TTC549 (cell line): Measurements from ENCODE around the gene EIF3M.
"Not testable (repeated sequence)": the region's sequence is repeated elsewhere in the genome, so short reads cannot be mapped to it uniquely, and the experiment has no call there.

Source experiments
- FAIRE-seq: peaks from 2 replicates; lab custom pipeline; 2012; peaks lifted over from hg19 to GRCh38; lab: Jason Lieb, UNC

Gene EIF3M

DNA sequence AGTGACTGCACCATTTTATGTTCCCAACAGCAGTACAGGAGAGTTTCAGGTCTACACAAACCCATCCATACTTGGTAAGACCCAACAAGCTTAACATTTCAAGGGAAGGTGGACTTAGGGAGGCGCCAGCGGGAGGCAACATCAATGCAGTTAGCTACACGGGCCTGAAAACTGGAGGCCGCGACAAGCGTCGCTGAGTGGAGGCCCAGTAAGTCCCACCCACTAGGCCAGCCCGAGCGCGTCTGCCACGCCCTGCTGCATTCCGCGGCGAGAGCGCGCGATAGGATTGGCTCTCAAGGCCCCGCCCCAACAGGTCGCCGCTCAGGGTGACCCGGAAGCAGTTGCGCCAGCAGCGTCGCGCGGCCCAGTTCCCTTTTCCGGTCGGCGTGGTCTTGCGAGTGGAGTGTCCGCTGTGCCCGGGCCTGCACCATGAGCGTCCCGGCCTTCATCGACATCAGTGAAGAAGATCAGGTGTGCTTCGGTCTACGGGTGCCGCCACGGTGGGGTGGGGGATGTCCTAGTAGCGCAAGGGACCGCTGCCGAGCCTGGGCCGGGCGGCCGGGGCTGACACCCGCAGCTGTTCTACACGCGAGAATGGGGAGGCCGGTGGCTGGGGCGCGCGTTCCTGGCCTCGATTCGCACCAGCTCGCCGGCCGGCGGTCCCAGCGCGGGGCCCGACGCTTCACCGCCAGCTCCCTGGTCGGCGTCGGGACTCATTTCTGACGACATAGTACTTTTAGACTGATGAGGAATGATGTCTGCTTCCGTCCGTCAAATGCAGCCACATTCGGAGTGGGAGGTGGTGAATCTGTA lies at the start of gene EIF3M:
EIF3M (plus strand) TSS at position 373 of the 813 bp plus-strand sequence; CDS start at position 430, 57 bp downstream.
- FAIRE-seq = peak; percentile 52

DNA sequence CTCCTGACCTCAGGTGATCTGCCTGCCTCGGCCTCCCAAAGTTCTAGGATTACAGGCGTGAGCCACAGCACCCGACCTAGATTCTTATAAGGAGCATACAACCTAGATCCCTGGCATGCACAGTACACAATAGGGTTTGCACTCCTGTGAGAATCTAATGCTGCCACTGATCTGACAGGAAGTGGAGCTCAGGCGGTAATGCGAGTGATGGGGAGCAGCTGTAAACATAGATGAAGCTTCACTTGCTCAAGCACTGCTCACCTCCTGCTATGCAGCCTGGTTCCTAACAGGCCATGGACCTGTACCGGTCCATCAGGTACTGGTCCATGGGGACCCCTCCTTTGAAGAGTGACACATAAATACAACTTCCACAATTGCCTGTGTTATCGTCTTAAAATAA lies 44.8 kb upstream of the EIF3M start:
- FAIRE-seq = no peak

DNA sequence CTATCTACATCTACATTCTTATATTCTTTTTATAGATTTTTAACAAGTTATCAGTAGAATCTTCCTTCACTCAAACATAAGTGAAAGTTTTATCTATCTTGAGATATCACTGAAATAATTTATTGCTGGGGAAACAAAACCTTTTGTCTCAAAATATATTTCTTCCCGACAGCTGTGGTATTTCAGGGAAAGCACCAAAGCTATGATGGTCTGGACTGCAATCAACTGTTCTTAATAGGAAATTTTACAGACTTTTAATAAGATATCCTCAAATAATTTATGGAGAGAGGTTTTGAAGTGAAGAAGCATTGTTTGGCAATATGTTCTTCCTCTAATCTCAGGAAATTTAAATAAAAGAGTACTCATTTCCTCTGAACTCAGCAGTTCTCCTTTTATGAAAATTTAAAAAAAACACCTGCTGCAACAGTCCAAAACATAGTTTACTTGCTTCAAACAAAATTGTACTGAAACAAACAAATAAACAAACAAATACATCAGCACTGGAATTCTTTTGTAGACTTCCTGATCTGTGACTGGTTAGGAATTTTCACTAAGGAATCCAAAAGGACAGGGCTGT lies 33.9 kb upstream of the EIF3M start:
- FAIRE-seq = no peak

DNA sequence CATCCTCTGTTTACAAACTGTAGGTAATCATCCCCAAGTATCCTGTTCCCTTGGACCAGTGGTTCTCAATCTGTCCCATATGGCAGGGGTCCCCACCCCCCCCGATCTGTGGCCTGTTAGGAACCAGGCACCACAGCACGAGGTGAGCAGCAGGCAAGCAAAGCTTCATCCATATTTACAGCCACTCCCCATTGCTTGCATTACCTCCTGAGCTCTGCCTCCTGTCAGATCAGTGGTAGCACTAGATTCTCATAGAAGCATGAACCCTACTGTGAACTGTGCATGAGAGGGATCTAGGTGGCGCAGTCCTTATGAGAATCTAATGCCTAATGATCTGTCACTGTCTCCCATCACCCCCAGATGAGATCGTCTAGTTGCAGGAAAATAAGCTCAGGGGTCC lies 33.4 kb upstream of the EIF3M start:
- no peak for FAIRE-seq

DNA sequence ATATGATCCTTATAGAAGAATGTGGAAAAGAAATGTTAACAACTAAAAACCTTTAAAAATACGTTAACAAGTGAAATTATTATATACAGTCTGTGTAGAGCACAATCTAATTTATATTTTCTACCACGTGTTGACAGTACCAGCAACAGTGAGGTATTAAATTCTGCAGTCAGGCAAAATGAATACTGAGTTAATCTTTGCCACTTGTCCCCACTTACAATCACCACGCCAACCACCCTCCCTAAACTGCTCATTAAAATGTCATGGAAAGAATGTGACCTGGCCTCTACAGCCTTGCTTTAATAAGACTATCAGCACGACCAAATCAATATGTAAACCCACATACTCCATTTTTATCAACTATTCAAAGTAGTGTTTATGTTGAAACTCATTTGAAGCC lies 28.5 kb upstream of the EIF3M start:
- no peak for FAIRE-seq

DNA sequence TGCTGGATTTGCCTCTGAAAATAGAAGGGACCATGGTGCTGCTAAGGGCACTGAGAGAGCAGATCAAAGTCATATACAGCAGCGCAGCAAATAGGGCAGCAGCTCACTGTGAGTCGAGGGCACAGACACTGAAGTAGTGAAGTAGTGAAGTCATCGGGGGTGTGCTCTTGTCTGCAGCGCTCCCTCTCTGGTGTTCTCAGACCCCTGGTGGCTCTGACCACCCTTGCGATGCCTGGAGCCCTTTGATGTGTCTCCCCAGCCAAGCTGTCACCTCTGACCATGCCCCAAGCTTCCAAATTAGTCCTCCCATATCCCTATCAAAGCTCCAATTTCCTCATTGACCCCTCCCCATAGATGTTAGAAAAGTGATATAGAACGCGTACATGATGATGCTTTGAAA lies 27.7 kb upstream of the EIF3M start:
- no peak for FAIRE-seq

DNA sequence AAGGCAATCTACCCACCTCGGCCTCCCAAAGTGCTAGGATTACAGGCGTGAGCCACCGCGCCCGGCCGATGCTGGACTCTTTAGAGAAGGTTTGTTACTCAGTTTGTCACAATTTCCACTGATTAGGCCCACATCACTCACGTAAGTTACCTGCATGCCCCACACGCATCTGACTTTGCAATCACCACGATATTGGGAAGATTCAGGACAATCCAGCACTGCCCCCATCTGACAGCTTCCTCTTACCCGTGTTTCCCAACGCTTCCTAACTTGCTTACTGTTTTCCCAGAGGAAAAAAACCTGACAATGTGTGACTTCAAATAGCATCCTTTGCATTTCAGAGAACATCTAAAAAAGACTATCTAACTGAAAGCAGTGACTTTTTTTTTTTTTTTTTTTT lies 21.8 kb upstream of the EIF3M start:
- FAIRE-seq = no peak

DNA sequence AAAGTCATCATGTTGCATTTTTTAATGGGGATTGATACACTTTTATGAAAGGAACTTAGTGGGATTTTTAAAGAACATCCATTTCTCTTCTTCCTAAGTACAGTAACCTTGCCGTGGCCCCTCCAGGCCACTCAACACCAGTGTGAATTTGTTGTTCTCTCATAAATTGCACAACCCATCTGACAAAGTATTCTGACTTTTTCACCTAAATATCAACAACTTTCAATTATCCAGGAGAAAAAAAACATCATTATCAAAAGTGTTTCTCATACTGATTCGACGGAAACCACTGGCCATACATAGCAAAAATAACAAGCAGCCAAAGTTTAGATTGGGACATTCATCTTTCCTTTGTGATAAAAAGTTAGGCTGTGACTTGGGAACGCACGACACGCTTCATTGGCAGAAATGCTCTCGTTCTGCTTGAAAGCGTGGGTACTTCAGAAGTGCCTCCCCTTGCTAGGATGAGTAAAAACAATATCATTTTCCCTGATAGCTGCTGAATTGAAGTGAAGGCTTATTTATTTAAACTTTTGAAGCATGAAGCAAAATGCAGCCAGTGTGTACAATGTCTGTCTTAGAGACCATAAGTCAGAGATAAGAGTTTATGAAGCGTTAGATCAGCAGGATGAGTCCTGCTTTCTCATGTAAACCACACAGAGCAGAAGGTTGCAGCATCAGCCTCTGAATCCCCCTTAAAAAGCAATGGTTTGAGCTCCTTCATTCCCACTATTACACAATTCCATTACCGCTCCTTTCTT lies 20.6 kb upstream of the EIF3M start:
- no peak for FAIRE-seq

DNA sequence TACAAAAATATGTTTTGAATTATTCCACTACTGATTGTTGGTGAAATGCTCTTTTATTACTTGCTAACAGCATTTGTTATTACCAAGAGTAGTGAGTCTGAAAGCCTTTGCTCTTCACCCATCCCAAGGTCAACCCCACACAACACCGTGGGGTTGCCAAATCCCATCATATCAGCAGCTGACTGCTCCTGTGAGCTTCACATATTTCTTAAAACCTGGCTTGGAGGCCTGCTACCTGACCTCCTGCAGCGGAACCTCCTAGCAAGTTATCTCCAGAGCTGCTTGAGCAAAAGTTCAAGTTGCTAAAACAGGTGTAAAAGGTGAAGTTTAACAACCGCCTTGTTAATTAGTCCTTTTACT lies 20.1 kb upstream of the EIF3M start:
- FAIRE-seq = no peak

DNA sequence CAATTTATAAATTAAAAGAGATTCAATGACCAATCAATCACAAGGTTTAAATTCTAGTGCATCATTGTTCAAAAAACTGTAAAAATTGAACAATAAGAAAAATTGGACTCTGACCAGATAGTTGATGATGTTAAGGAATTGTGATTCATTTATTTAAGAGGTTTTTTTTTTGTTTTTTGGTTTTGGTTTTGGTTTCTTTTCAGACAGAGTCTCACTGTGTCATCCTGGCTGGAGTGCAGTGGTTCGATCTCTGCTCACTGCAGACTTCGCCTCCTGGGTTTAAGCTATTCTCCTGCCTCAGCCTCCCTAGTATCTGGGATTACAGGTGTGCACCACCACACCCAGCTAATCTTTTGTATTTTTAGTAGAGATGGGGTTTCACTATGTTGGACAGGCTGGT lies 17.1 kb upstream of the EIF3M start:
- no peak for FAIRE-seq

DNA sequence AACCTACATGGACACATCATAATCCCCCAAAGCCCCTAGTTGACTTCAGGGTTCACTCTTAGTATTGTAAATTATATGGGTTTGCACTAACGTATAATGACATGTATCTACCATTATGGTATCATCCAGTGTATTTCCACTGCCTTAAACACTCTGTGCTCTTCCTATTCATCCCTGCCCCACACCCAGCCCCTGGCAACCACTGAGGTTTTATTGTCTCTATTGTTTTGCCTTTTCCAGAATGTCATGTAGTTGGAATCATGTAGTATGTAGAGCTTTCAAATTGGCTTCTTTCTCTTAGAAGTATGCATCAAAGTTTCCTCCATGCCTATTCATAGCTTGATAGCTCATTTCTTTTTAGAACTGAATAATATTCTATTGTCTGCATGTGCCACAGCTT lies 16.5 kb upstream of the EIF3M start:
- no peak for FAIRE-seq

DNA sequence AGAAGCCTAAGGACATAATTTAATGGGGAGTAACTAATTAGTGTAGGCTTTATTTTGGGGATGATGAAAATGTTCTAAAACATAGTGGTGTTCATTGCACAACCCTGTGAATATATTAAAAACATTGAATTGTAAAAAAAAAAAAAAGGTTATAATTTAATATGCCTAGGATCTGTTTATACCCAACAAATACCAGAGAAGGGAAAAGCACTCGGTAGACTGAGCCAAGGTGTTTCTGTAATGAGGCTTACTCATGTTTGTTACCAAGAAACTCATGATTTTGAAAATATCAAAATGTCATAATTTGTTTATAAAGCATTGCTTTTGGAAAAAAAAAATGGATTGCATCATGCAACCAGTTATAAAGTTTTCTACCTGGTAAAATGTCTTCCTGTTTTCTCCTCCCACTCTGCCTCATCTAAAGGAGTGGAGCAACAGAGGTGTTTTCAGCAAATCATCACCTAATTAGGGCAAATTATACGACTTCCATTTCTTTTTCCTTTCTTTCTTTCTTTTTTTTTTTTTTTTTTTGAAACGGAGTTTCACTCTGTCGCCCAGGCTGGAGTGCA lies 14.2 kb upstream of the EIF3M start:
- FAIRE-seq = no peak

DNA sequence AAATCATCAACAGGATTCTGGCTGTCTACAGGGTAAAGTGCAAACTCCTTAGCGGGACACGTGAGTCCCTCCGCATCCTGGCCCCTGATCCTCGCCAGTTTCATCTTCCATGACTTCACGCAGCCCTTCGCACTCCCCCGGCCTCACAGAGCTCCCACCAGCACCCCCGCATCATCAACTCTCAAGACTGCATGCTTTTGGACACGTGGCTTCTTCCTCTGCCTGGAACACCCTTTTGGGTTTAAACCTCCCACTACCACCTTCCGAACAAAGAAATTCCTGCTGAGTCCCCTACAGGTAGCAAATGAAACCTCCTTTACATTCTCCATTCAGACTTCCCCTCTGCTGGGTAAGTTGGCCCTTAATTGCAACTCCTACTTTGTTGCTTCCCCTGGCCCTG lies 12.6 kb upstream of the EIF3M start:
- no peak for FAIRE-seq

DNA sequence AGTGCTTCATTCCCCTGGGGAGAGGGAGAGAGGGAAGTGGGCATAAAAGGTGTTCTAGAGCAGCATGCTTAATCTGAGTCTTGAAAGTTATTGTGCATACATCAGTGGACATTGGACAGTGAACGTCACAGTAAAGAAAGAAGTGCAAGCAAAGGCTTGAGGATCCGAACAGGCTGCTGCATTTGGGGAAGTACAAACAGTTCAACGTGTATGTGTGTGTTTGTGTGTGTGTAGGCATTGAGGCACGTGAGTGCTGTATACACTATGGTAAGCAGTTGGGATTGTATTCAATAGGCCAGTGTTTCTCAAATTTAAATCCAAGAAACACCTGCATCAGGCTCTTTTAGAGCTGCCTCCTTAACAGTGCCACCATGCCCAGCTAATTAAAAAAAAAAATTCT lies 10.4 kb upstream of the EIF3M start:
- FAIRE-seq = no peak

DNA sequence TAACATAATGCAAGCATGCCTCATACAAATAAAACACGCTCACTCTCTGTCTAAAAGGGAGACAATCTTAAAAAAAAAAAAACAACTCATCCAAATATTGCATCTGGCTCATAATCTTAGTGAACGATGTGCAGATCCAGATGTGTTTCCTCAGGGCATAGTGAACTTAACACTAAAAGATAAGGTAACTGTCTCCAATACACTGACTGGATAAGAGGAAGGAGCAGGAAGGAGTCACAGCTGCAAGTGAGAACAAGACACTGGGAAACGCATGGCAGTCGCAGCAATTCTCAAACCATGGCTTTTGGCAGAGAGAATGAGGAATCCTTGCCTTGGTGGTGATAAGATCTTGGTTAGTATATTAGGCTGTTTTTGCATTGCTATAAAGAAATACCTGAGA lies 9.2 kb upstream of the EIF3M start:
- FAIRE-seq = no peak

DNA sequence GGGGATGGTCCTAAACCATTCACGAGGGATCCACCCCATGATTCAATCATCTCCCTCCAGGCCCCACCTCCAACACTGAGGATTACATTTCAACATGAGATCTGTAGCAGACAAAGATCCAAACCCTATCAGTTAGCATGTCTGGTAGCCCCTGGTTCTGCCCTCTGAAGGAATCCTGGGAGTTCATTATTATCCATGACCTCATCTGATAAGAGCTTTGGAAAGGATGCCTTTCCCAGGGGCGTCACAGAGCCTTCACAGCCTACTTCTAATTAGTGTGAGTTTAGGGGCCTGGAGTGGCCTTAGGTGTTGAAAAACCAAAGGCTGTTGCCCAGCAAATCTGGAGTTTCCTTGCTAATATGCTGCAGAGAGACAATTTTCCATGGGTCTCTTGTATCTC lies 8.6 kb upstream of the EIF3M start:
- FAIRE-seq = no peak

DNA sequence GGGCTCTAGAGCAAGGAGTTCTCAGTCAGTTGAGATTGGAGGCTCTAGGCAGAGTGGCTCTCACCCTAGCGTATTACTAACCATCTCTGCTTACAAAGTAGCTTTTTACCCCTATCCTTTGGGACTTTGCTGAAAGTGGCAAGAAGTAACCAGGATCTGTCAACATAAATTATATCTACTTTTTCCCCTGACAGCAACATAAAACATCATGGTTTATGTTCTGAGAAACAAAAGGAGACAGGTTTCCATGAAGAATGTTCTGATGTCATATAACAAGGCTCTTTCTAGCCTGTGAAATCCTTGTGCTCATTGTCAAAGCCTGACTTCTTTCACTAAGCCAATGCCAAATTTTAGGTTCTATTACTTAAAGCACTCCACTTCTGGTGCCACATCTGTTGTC lies 7.2 kb upstream of the EIF3M start:
- FAIRE-seq = no peak

DNA sequence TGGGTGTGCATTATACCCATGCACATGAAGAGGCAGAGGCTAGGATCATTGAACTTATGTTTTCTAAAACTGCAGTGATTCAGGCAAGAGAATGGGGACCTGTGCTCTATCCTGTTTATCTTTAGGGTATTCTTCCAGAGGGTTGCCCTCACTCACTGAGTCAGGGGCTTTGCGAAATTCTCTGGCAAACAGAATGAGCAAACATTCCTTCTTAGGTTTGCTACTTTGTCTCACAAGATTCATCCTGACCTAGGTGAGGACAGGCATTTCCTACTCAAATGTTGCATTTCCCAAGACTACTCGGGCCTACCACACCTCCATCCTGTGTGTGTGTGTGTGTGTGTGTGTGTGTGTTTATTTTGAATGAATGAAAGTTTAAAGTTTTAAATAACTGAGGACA lies 2.7 kb upstream of the EIF3M start:
- FAIRE-seq = no peak

DNA sequence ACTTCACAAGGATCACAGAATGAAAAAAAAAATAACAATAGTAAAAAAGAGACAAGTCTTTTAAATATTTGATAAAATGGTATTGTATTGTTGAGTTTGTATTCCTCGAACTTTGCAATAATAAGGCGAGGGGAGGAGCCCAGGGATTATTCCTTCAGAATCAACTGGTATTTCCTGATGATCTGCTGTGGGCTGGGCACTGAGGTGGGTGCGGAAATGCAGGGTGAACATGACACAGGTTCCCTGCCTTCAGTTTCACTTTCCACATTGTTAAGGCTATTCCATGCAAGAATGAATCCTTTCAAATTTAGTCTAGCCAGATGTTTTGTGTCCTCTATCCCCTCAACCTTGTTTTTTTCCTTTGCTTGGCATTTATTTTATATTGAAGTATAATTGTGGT lies 2.1 kb upstream of the EIF3M start:
- no peak for FAIRE-seq

DNA sequence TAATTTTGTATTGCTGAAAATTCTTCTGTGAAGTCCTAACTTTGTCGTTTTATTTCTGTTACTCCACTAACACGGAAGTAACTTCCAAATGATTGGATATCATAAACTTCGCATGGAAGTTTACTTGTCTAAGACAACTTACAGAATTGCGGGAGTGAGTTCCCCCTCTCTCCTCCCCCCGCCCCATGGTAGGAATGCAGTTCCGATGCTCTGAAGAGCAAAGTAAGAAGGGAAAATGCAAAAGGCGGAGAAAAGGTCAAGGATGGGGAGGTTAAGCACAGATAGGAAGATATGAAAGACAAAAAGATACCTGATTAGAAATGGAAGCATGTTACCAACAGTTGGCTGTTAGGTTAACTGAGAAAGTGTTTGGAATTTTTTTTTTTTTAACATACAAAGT lies 1.3 kb downstream of the EIF3M start:
- FAIRE-seq = no peak

DNA sequence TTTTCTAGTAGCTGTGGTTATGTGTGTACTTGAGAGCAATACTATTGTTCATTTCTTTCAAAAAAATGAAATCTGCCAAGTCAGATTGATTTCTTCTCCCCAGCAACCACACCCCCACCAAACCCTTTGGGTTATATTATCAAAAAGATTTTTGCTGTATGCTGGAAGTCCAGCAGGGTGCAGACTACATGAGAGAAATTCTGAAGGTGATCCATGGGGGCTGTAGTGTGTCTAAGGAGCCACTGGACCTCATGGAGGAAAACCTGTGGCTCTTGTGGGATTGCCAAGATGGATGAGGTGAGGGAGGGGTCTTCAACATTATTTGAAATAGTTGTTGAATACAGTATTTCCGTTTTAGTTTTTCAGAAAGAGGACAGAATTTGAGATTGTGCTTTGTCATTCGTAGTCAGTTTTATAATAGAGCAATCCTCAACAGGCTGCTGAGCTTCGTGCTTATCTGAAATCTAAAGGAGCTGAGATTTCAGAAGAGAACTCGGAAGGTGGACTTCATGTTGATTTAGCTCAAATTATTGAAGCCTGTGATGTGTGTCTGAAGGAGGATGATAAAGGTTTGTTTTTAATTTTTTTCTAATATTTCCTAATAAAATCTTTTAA lies 3.1 kb downstream of the EIF3M start:
- FAIRE-seq = no peak

DNA sequence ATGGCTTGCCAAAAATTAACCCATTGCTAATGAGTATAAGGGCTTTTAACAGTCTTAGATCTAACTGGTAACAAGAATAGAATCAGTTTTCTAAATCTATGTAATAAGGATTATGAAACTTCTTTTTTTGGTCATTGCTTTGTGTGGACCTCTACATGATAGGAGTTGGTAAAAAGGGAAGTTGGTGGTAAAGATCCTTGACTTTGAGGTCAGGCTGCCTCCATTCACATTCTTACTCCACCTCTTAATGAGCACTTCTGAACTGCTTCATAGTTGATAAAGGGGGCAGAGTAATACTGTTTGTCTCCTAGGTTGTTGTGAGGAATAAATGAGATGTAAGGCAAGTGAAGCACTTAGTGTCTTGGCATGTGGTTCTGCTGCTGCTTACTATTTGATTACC lies 10.6 kb downstream of the EIF3M start:
- FAIRE-seq = no peak

DNA sequence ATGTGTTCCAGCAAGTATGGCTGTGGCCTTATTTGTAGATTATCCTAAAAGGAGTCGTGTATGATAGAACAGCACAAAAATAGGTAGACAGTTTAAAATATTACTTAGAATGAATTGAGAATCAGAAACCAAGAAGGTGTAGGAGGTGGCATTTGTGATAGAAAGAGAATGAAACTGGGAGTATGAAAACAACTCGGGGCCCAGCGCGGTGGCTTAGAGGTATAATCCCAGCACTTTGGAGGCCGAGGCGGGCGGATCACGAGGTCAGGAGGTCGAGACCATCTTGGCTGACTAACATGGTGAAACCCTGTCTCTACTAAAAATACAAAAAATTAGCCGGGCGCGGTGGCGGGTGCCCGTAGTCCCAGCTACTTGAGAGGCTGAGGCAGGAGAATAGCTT lies 12.5 kb downstream of the EIF3M start:
- FAIRE-seq = not testable (repeated sequence)
